HG03442 (cell line): ENCODE measurements around the gene CMSS1.
"Not testable (repeated sequence)": the region's sequence is repeated elsewhere in the genome, so short reads cannot be mapped to it uniquely, and the experiment has no call there.

Source experiments
- ATAC-seq: cut with Tn5 transposase; IDR thresholded peaks from one replicate; pipeline ENCODE4 v1.9.1; 2021; ENCODE audit warnings: mild to moderate bottlenecking, moderate library complexity; ENCODE audit not compliant: unreplicated experiment

CMSS1 gene

GRCh38 chr3:100043271-100043670, 225.6 kb downstream of the CMSS1 start:
- no peak for ATAC-seq

GRCh38 chr3:100044369-100044768, 226.7 kb downstream of the CMSS1 start:
- ATAC-seq: peak; percentile 73

- no peak for ATAC-seq
Measured at GRCh38 chr3:100045696-100046095, 228.0 kb downstream of the CMSS1 start.

- ATAC-seq: no peak
Measured at GRCh38 chr3:100046986-100047385, 229.3 kb downstream of the CMSS1 start.

GRCh38 chr3:100047455-100048141, 229.9 kb downstream of the CMSS1 start:
- peak; percentile 75 for ATAC-seq

- ATAC-seq: no peak
Measured at GRCh38 chr3:100048248-100048647, 230.6 kb downstream of the CMSS1 start.

GRCh38 chr3:100051513-100051912, 233.9 kb downstream of the CMSS1 start:
- ATAC-seq: not testable (repeated sequence)

GRCh38 chr3:100053951-100054620, 236.4 kb downstream of the CMSS1 start:
- ATAC-seq: no peak

- no peak for ATAC-seq
Measured at GRCh38 chr3:100057716-100058575, 240.3 kb downstream of the CMSS1 start.

GRCh38 chr3:100059472-100059871, 241.8 kb downstream of the CMSS1 start:
- no peak for ATAC-seq

- peak; percentile 80 for ATAC-seq
Measured at GRCh38 chr3:100060685-100061484, 243.2 kb downstream of the CMSS1 start.

- ATAC-seq: no peak
Measured at GRCh38 chr3:100062665-100063064, 245.0 kb downstream of the CMSS1 start.

GRCh38 chr3:100063929-100064461, 246.3 kb downstream of the CMSS1 start:
- ATAC-seq: no peak

- no peak for ATAC-seq
Measured at GRCh38 chr3:100067589-100067988, 249.9 kb downstream of the CMSS1 start.

GRCh38 chr3:100068826-100069225, 251.2 kb downstream of the CMSS1 start:
- peak; percentile 71 for ATAC-seq

- no peak for ATAC-seq
Measured at GRCh38 chr3:100069472-100069871, 251.8 kb downstream of the CMSS1 start.

- ATAC-seq: peak; percentile 41
Measured at GRCh38 chr3:100072326-100073048, 254.8 kb downstream of the CMSS1 start.

- no peak for ATAC-seq
Measured at GRCh38 chr3:100073049-100073713, 255.5 kb downstream of the CMSS1 start.

- ATAC-seq: no peak
Measured at GRCh38 chr3:100073714-100074307, 256.1 kb downstream of the CMSS1 start.
